NK-92 treated with Interleukin-12 subunit alpha and Interleukin-12 subunit beta, amount 100 ng/mL, for 24 hours (cell line): Measurements from ENCODE around the gene CRYBB1.

Source experiments
- DNase-seq: peaks from one replicate; lab custom pipeline; 2025; lab: John Stamatoyannopoulos, UW

The CRYBB1 gene

DNA sequence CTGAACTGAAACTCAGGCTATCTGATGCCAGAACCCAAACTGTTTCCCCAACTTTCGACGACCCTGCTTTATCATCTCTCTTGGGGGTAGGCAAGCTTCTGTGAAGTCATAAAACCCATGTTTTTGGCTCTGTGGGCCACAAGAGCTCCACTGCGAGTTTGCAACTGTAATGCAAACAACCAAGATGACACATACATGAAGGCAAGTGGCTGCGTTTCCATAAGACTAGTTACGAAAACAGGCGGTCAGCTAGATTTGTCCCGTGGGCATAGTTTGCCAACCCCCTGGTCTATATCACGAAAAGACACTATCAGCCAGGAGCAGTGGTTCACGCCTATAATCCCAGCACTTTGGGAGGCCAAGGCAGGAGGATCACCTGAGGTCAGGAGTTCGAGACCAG is 65.4 kb downstream of the CRYBB1 start:
- no peak for DNase-seq

DNA sequence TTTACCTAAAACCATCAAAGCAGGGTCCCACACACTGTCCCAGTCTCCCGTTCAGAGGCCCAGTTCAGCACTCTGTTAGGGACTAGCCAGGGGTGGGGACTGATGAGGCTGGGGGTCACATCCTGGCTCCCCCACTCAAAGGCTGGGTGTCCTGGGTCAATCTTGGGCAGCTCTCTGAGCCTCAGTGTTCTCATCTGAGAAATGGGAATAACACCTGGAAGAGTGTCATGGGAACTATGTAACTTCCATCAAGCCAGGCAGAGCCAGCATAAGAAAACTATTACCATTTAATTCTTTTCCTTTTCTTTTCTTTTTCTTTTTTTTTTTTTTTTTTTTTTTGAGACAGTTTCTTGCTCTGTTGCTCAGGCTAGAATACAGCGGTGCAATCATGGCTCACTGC is 66.3 kb downstream of the CRYBB1 start:
- no peak for DNase-seq

DNA sequence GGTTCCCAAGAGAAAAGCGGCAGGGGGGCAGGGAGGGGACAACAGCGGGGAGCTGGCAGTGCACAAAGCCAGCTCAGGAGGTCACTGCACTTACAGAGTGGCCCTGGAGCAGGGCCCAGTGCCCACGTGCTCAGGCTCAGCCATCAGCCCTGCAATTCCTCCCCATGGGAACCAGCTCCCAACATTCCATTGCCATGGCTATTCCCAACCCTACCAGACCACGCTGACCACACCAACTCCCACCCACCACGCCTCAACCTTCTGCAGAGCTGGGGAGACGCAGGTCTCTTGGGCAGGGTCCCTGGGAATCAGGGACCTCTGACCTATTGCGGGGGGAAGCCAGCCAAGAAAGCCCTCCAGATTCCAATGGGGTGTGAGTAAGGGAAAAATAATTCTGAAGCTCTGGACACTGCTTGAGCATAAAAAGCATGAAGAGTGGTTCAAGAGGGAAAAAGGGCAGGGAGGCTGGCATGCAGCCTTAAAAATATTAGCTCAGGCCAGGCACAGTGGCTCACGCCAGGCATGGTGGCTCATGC is 67.3 kb downstream of the CRYBB1 start:
- no peak for DNase-seq

DNA sequence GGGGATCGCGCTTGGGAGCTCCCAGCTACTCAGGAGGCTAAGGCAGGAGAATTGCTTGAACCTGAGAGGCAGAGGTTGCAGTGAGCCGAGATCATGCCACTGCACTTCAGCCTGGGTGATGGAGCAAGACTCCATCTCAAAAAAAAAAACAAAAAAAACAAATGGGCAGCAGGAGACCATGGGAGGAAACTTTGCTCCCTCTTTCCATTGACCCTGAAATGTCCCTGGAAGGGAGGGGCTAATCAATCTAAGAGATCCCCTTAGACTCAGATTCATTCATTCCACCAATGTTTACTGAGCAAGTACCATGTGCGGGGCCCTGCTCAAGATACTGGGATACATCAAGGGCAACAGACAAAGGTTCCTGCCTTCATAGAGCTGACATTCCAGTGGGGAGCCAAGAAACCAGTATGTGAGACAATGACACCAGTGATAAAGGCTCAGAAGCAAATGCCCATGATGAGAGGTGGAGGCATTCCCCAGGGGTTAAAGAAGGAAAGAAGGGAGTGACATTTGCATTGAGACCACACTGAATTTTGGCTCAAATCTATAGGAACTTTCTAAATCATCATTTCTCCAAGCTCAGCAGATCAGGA is 67.8 kb downstream of the CRYBB1 start:
- no peak for DNase-seq
